AG04449 (cell line): ENCODE results near the gene TFPT.

Experiments used
- CTCF ChIA-PET: fragments of 350-600 bp; formaldehyde crosslinking; extraction: SDS; loops from one replicate; lab custom pipeline; 2021; ENCODE audit warnings: antibody characterized with exemption; lab: Yijun Ruan, JAX
- POLR2A ChIA-PET: fragments of 400-600, 350-600 bp; formaldehyde crosslinking; extraction: SDS; loops from one replicate; lab custom pipeline; 2020; ENCODE audit warnings: antibody characterized with exemption, inconsistent platforms; lab: Yijun Ruan, JAX
- DNase-seq: peaks from one replicate; pipeline ENCODE4 v3.0.0-alpha.2; 2010; ENCODE audit warnings: low read depth, low spot score
- H3K4me3 ChIP-seq: 2 replicates; pipeline ENCODE4 v1.5.1; 2011; ENCODE audit warnings: low read depth, mild to moderate bottlenecking, control low read depth, low read length
- CTCF ChIP-seq: IDR thresholded peaks from one replicate; pipeline ENCODE4 v1.5.1; 2011; ENCODE audit warnings: mild to moderate bottlenecking, moderate library complexity, low read length, control low read depth, inconsistent platforms; ENCODE audit not compliant: insufficient read depth; ENCODE audit errors: missing control alignments

The TFPT gene

GRCh38 chr19:54136864-54137698 is 21.6 kb upstream of the TFPT start:
- ChIA-PET POLR2A (interaction anchor here (0.8 to 2.2 kb wide), 12 partner anchors 11 to 336 kb away, joined by 3 to 21 read pairs (median 5); partner anchors contain the start of genes CDC42EP5, LENG1, MBOAT7 and MYADM), CTCF (interaction anchor here (0.7 to 1.6 kb wide), 6 partner anchors 13 to 97 kb away, joined by 3 to 4 read pairs (median 3); partner anchors contain the start of gene LENG1)
- peak overlapping the region; percentile 78 for H3K4me3 ChIP-seq
- DNase-seq, result peak; percentile 100
- no peak for TF ChIP-seq CTCF

GRCh38 chr19:54136086-54136863 is 20.8 kb upstream of the TFPT start:
- peak overlapping the region; percentile 62 for H3K4me3 ChIP-seq
- CTCF ChIA-PET, result interaction anchor here (0.7 to 1.6 kb wide), 6 partner anchors 14 to 98 kb away, joined by 3 to 4 read pairs (median 3); partner anchors contain the start of gene LENG1
- POLR2A ChIA-PET, result interaction anchor here (0.8 to 2.2 kb wide), 8 partner anchors 12 to 55 kb away, joined by 3 to 21 read pairs (median 7); partner anchors contain the start of genes LENG1, PRPF31, TFPT and TSEN34
- no peak for DNase-seq
- no peak for TF ChIP-seq CTCF

DNA sequence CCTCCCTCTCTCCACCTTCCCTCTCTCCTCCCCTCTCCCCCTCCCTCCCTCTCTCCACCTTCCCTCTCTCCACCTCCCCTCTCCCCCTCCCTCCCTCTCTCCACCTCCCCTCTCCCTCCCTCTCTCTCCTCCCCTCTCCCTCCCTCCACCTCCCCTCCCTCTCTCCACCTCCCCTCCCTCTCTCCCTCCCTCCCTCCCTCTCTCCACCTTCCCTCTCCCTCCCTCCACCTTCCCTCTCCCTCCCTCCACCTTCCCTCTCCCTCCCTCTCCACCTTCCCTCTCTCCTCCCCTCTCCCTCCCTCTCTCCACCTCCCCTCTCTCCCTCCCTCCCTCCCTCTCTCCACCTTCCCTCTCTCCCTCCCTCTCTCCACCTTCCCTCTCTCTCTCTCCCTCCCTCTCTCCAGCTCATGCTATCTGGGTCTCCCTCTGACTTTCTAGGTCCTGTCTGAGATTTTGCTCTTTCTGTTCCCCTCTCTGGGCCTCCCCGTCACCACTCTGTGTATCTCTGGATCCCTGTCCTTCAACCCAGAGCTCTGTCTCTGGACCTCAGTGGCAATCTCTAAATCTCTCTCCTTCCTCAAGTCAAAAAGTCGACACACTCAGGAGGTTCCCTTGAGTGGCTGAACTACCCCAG is 18.6 kb upstream of the TFPT start:
- no peak for DNase-seq
- TF ChIP-seq CTCF, result no peak
- no peak overlapping the region for H3K4me3 ChIP-seq
- CTCF ChIA-PET, result no interaction called here
- POLR2A ChIA-PET, result no interaction called here

DNA sequence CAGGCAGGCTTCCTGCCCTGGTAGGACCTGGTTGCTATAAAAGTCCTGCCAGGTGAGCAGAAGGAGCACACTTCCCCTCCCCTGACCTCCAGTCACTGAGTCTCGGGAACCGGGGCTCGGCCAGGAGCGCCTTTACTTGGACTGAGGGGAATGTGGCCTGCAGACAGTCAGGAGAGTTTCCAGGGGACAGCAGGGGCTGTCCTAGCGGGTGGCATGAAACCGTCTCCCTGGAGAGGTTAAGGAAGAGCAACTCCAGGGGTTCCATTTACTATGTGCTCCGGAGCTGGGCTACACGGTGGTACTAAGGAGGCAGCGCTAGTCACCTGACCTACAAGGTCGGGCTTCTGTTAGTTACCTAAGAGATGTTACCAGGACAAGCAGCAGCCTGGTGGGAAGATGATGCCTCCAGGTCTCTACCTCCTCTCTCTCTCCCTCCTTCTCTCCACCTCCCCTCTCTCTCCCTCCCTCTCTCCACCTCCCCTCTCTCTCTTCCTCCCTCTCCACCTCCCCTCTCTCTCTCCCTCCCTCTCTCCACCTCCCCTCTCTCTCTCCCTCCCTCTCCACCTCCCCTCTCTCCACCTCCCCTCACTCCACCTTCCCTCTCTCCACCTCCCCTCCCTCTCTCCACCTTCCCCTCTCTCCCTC is 18.0 kb upstream of the TFPT start:
- peak; percentile 34 for DNase-seq
- POLR2A ChIA-PET, result no interaction called here
- no peak for TF ChIP-seq CTCF
- peak overlapping the region; percentile 15; the same call in 1 of the 2 replicates for H3K4me3 ChIP-seq
- CTCF ChIA-PET, result no interaction called here

DNA sequence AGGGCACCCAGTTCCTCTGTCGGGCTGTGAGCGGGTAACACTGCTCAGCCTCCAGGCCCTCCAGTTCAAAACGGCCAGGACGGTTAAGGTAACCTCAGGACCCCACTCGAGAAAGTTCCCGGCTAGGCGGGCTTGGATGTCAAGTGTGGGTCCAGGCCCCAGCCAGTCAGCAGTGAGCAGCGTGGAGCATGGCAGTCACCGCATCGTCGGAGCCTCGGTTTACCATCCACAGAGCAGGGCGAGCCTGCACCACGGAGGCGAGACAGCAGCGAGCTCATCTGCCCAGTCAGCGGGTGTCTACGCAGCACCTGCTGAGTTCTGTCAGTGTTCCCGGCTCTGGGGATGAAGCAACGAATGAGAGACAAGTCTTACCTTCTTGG is 14.2 kb upstream of the TFPT start:
- H3K4me3 ChIP-seq, result no peak overlapping the region
- ChIA-PET POLR2A (no interaction called here), CTCF (no interaction called here)
- no peak for TF ChIP-seq CTCF
- DNase-seq, result no peak
